ENCODE measurements around the gene OPRL1.

Gene OPRL1

GRCh38 chr20:64069614-64070243, 10.2 kb upstream of the OPRL1 start:
- Mint-ChIP-seq H3K27me3 (no peaks in the 10 kb centered on the region), H3K36me3 (ENCODE audit: low read depth) (peaks cover 4% of the 10 kb centered on the region), H3K27ac (no peak overlapping the region), H3K4me3 (no peak overlapping the region), H3K9me3 (no peaks in the 10 kb centered on the region), H3K4me1 (peaks cover 30% of the 10 kb centered on the region)
- ATAC-seq (no peak), DNase-seq (peak; percentile 55)

- H3K27ac Mint-ChIP-seq = no peak overlapping the region
- ATAC-seq (no peak), DNase-seq (no peak)
- H3K9me3 Mint-ChIP-seq = no peaks in the 10 kb centered on the region
- H3K36me3 Mint-ChIP-seq (ENCODE audit: low read depth) = peaks cover 4% of the 10 kb centered on the region
- no peak overlapping the region for H3K4me3 Mint-ChIP-seq
- H3K27me3 Mint-ChIP-seq = no peaks in the 10 kb centered on the region
- peaks cover 26% of the 10 kb centered on the region for H3K4me1 Mint-ChIP-seq
These were observed 9.5 kb upstream of the OPRL1 start for GRCh38 chr20:64070244-64070993.

GRCh38 chr20:64071341-64072332, 8.2 kb upstream of the OPRL1 start:
- peaks cover 4% of the 10 kb centered on the region for H3K36me3 Mint-ChIP-seq (ENCODE audit: low read depth)
- no peaks in the 10 kb centered on the region for H3K9me3 Mint-ChIP-seq
- H3K4me1 Mint-ChIP-seq = peaks cover 14% of the 10 kb centered on the region
- no peak overlapping the region for H3K27ac Mint-ChIP-seq
- no peak for DNase-seq
- H3K27me3 Mint-ChIP-seq = no peaks in the 10 kb centered on the region
- ATAC-seq = no peak
- H3K4me3 Mint-ChIP-seq = no peak overlapping the region

GRCh38 chr20:64072498-64073063, 7.3 kb upstream of the OPRL1 start:
- Mint-ChIP-seq H3K4me3 (no peak overlapping the region), H3K9me3 (no peaks in the 10 kb centered on the region), H3K36me3 (ENCODE audit: low read depth) (peaks cover 4% of the 10 kb centered on the region), H3K4me1 (peaks cover 13% of the 10 kb centered on the region), H3K27ac (no peak overlapping the region), H3K27me3 (no peaks in the 10 kb centered on the region)
- DNase-seq (no peak), ATAC-seq (no peak)

- Mint-ChIP-seq H3K27me3 (no peaks in the 10 kb centered on the region), H3K4me1 (peaks cover 15% of the 10 kb centered on the region), H3K27ac (no peak overlapping the region), H3K9me3 (no peaks in the 10 kb centered on the region), H3K36me3 (ENCODE audit: low read depth) (peaks cover 4% of the 10 kb centered on the region), H3K4me3 (no peak overlapping the region)
- ATAC-seq = no peak
- DNase-seq = no peak
These were observed 6.3 kb upstream of the OPRL1 start for GRCh38 chr20:64073476-64074183.

GRCh38 chr20:64074184-64074789, 5.6 kb upstream of the OPRL1 start:
- Mint-ChIP-seq H3K36me3 (ENCODE audit: low read depth) (peaks cover 4% of the 10 kb centered on the region), H3K4me1 (peaks cover 18% of the 10 kb centered on the region), H3K27me3 (no peaks in the 10 kb centered on the region), H3K27ac (no peak overlapping the region), H3K9me3 (no peaks in the 10 kb centered on the region), H3K4me3 (no peak overlapping the region)
- DNase-seq (no peak), ATAC-seq (no peak)

GRCh38 chr20:64074963-64075362, 4.9 kb upstream of the OPRL1 start:
- no peak overlapping the region for H3K4me3 Mint-ChIP-seq
- no peak for ATAC-seq
- H3K36me3 Mint-ChIP-seq (ENCODE audit: low read depth) = peaks cover 4% of the 10 kb centered on the region
- no peak overlapping the region for H3K27ac Mint-ChIP-seq
- no peaks in the 10 kb centered on the region for H3K9me3 Mint-ChIP-seq
- no peaks in the 10 kb centered on the region for H3K27me3 Mint-ChIP-seq
- no peak for DNase-seq
- H3K4me1 Mint-ChIP-seq = peaks cover 18% of the 10 kb centered on the region

- H3K27ac Mint-ChIP-seq = no peak overlapping the region
- ATAC-seq = no peak
- no peaks in the 10 kb centered on the region for H3K9me3 Mint-ChIP-seq
- H3K4me3 Mint-ChIP-seq = no peak overlapping the region
- no peak for DNase-seq
- peaks cover 22% of the 10 kb centered on the region for H3K4me1 Mint-ChIP-seq
- H3K27me3 Mint-ChIP-seq = no peaks in the 10 kb centered on the region
- peaks cover 4% of the 10 kb centered on the region for H3K36me3 Mint-ChIP-seq (ENCODE audit: low read depth)
These were observed 4.3 kb upstream of the OPRL1 start for GRCh38 chr20:64075556-64075955.

- Mint-ChIP-seq H3K4me1 (peaks cover 25% of the 10 kb centered on the region), H3K4me3 (peak overlapping the region; percentile 86), H3K27me3 (no peaks in the 10 kb centered on the region), H3K36me3 (ENCODE audit: low read depth) (peaks cover 4% of the 10 kb centered on the region), H3K27ac (peak overlapping the region; percentile 22), H3K9me3 (no peaks in the 10 kb centered on the region)
- ATAC-seq (no peak), DNase-seq (no peak)
These were observed 3.6 kb upstream of the OPRL1 start for GRCh38 chr20:64076061-64076997.

- peaks cover 29% of the 10 kb centered on the region for H3K4me1 Mint-ChIP-seq
- ATAC-seq (peak; percentile 30), DNase-seq (peak; percentile 63)
- H3K27me3 Mint-ChIP-seq = peaks cover 6% of the 10 kb centered on the region
- peak overlapping the region; percentile 70 for H3K27ac Mint-ChIP-seq
- no peaks in the 10 kb centered on the region for H3K9me3 Mint-ChIP-seq
- H3K4me3 Mint-ChIP-seq = peak overlapping the region; percentile 86
- peaks cover 4% of the 10 kb centered on the region for H3K36me3 Mint-ChIP-seq (ENCODE audit: low read depth)
These were observed 2.8 kb upstream of the OPRL1 start for GRCh38 chr20:64077094-64077493.

GRCh38 chr20:64077541-64077875, 2.4 kb upstream of the OPRL1 start:
- ATAC-seq (no peak), DNase-seq (no peak)
- peaks cover 8% of the 10 kb centered on the region for H3K27me3 Mint-ChIP-seq
- peak overlapping the region; percentile 70 for H3K27ac Mint-ChIP-seq
- H3K9me3 Mint-ChIP-seq = no peaks in the 10 kb centered on the region
- peak overlapping the region; percentile 86 for H3K4me3 Mint-ChIP-seq
- peaks cover 28% of the 10 kb centered on the region for H3K4me1 Mint-ChIP-seq
- H3K36me3 Mint-ChIP-seq (ENCODE audit: low read depth) = peaks cover 4% of the 10 kb centered on the region

- ATAC-seq = peak; percentile 42
- H3K9me3 Mint-ChIP-seq = no peaks in the 10 kb centered on the region
- H3K27ac Mint-ChIP-seq = peak overlapping the region; percentile 70
- DNase-seq = peak; percentile 60
- H3K27me3 Mint-ChIP-seq = peaks cover 8% of the 10 kb centered on the region
- H3K4me1 Mint-ChIP-seq = peaks cover 31% of the 10 kb centered on the region
- H3K4me3 Mint-ChIP-seq = peak overlapping the region; percentile 86
- H3K36me3 Mint-ChIP-seq (ENCODE audit: low read depth) = peaks cover 3% of the 10 kb centered on the region
These were observed 1.9 kb upstream of the OPRL1 start for GRCh38 chr20:64077876-64078551.

Data from activated naive CD8-positive, alpha-beta T cell treated with anti-CD3 and anti-CD28 coated beads, Interleukin-2, amount 50 U/mL, for 24 hours (primary cell).